Thymus (tissue), 11 donors: Measurements from ENCODE around the gene FAM3D. TPM values are rescaled to one million over a fixed set of nuclear protein-coding genes. Genes with fewer than 3 reads are reported as not detected.
"Not testable (repeated sequence)": the region's sequence is repeated elsewhere in the genome, so short reads cannot be mapped to it uniquely, and the experiment has no call there.

ENCODE experiments used
- DNase-seq, 9 donors: peaks; one replicate each; pipeline ENCODE4 v3.0.0-alpha.2; 2013; ENCODE audit warnings: low spot score in 9 of 9, low read depth in 6 of 9, missing footprints in 1 of 9
- H3K27ac ChIP-seq, 2 donors: one replicate each; pipeline ENCODE4 v1.5.1; 2013; ENCODE audit warnings: control low read depth in 1 of 2, low read depth in 1 of 2, low read length in 1 of 2, mild to moderate bottlenecking in 1 of 2, moderate library complexity in 1 of 2
- H3K27me3 ChIP-seq, 2 donors: one replicate each; pipeline ENCODE4 v1.5.1; 2013; ENCODE audit warnings: low read length in 1 of 2; ENCODE audit not compliant: control insufficient read depth in 2 of 2, insufficient read depth in 1 of 2
- H3K36me3 ChIP-seq, 2 donors: one replicate each; pipeline ENCODE4 v1.5.1; 2013; ENCODE audit warnings: low read length in 1 of 2, mild to moderate bottlenecking in 1 of 2, moderate library complexity in 1 of 2; ENCODE audit not compliant: control insufficient read depth in 2 of 2, insufficient read depth in 2 of 2
- H3K4me1 ChIP-seq, 2 donors: one replicate each; pipeline ENCODE4 v1.5.1; 2013; ENCODE audit warnings: low read length in 2 of 2; ENCODE audit not compliant: control insufficient read depth in 2 of 2, insufficient read depth in 2 of 2
- H3K4me3 ChIP-seq, 2 donors: one replicate each; pipeline ENCODE4 v1.5.1; 2013; ENCODE audit warnings: low read length in 2 of 2, control low read depth in 1 of 2, mild to moderate bottlenecking in 1 of 2
- H3K9me3 ChIP-seq, 2 donors: one replicate each; pipeline ENCODE4 v1.5.1; 2013; ENCODE audit warnings: low read length in 1 of 2, mild to moderate bottlenecking in 1 of 2; ENCODE audit not compliant: control insufficient read depth in 2 of 2, insufficient read depth in 1 of 2
- WGBS: extraction: QIAGEN DNeasy Blood & Tissue Kit; methylation state at CpG from one replicate; pipeline ENCODE4 v1.1.7; 2013; 5-methylcytosine and 5-hydroxymethylcytosine counted together
- polyA plus RNA-seq: library from polyadenylated mRNA; stranded (reverse); fragments of 200-250 nt; gene quantifications from one replicate; pipeline ENCODE4 v1.2.3, GENCODE V29; 2013
- total RNA-seq: library from RNA; stranded (reverse); fragments of 120-200 nt; gene quantifications from one replicate; pipeline ENCODE4 v1.2.4, GENCODE V29; 2013
- donor health status: healthy.

Gene FAM3D
- total and polyA plus RNA-seq, 2 donors = 0.14 to 8.1 TPM

GRCh38 chr3:58679446-58679845, 12.9 kb upstream of the FAM3D start:
- peaks cover 0 to 12% of the 10 kb centered on the region in 2 donors for H3K9me3 ChIP-seq
- H3K27me3 ChIP-seq = no peaks in the 10 kb centered on the region
- H3K36me3 ChIP-seq = no peaks in the 10 kb centered on the region
- no peak overlapping the region for H3K4me3 ChIP-seq
- H3K27ac ChIP-seq = no peak overlapping the region
- H3K4me1 ChIP-seq = no peaks in the 10 kb centered on the region
- 92% methylated on average over 6 of the region's 6 CpGs for WGBS
- DNase-seq = no peak

GRCh38 chr3:58678177-58678970, 11.8 kb upstream of the FAM3D start:
- H3K4me1 ChIP-seq, H3K27ac ChIP-seq, DNase-seq, H3K4me3 ChIP-seq, H3K36me3 ChIP-seq, H3K27me3 ChIP-seq: not testable (repeated sequence)
- WGBS = 62% methylated on average over 13 of the region's 13 CpGs
- H3K9me3 ChIP-seq = peaks cover 0 to 12% of the 10 kb centered on the region in 2 donors

GRCh38 chr3:58672880-58673279, 6.3 kb upstream of the FAM3D start:
- DNase-seq = no peak
- H3K27me3 ChIP-seq = no peaks in the 10 kb centered on the region

GRCh38 chr3:58672451-58672850, 5.9 kb upstream of the FAM3D start:
- Histone ChIP-seq H3K27ac (no peak overlapping the region), H3K4me3 (no peak overlapping the region), H3K9me3 (no peaks in the 10 kb centered on the region), H3K36me3 (no peaks in the 10 kb centered on the region), H3K27me3 (no peaks in the 10 kb centered on the region), H3K4me1 (no peaks in the 10 kb centered on the region)
- no peak for DNase-seq
- 92% methylated on average over 8 of the region's 8 CpGs for WGBS

More at GRCh38 chr3:58672880-58673279, 6.3 kb upstream of the FAM3D start:
- H3K4me1 ChIP-seq = no peaks in the 10 kb centered on the region
- H3K4me3 ChIP-seq = no peak overlapping the region
- H3K9me3 ChIP-seq = peaks cover 0 to 1% of the 10 kb centered on the region in 2 donors
- 95% methylated on average over 3 of the region's 3 CpGs for WGBS
- no peaks in the 10 kb centered on the region for H3K36me3 ChIP-seq
- H3K27ac ChIP-seq = no peak overlapping the region

- H3K9me3 ChIP-seq = no peaks in the 10 kb centered on the region
- H3K27me3 ChIP-seq = no peaks in the 10 kb centered on the region
- 94% methylated on average over 9 of the region's 9 CpGs for WGBS
- no peak for DNase-seq
- no peak overlapping the region for H3K4me3 ChIP-seq
- H3K27ac ChIP-seq = no peak overlapping the region
- no peaks in the 10 kb centered on the region for H3K4me1 ChIP-seq
- H3K36me3 ChIP-seq = no peaks in the 10 kb centered on the region
Observed at GRCh38 chr3:58670506-58671135, 4.0 kb upstream of the FAM3D start.

GRCh38 chr3:58668247-58668646, 1.7 kb upstream of the FAM3D start:
- Histone ChIP-seq H3K4me3 (no peak overlapping the region), H3K4me1 (no peaks in the 10 kb centered on the region), H3K27me3 (no peaks in the 10 kb centered on the region), H3K9me3 (no peaks in the 10 kb centered on the region), H3K36me3 (no peaks in the 10 kb centered on the region), H3K27ac (no peak overlapping the region)
- 94% methylated on average over 8 of the region's 8 CpGs for WGBS
- no peak for DNase-seq

GRCh38 chr3:58667704-58668103, 1.1 kb upstream of the FAM3D start:
- no peak overlapping the region for H3K4me3 ChIP-seq
- H3K36me3 ChIP-seq = no peaks in the 10 kb centered on the region
- no peaks in the 10 kb centered on the region for H3K27me3 ChIP-seq
- H3K9me3 ChIP-seq = no peaks in the 10 kb centered on the region
- WGBS = 88% methylated on average over 6 of the region's 6 CpGs
- no peak overlapping the region for H3K27ac ChIP-seq
- DNase-seq = no peak
- H3K4me1 ChIP-seq = no peaks in the 10 kb centered on the region

GRCh38 chr3:58667229-58667628, 655 bp upstream of the FAM3D start:
- H3K9me3 ChIP-seq = no peaks in the 10 kb centered on the region
- no peaks in the 10 kb centered on the region for H3K27me3 ChIP-seq
- 100% methylated on average over 1 of the region's 1 CpG for WGBS
- no peaks in the 10 kb centered on the region for H3K36me3 ChIP-seq
- no peak overlapping the region for H3K4me3 ChIP-seq
- no peaks in the 10 kb centered on the region for H3K4me1 ChIP-seq
- DNase-seq = no peak
- H3K27ac ChIP-seq = no peak overlapping the region

GRCh38 chr3:58665405-58665804, 1.2 kb downstream of the FAM3D start:
- no peak overlapping the region for H3K27ac ChIP-seq
- H3K9me3 ChIP-seq = no peaks in the 10 kb centered on the region
- H3K4me3 ChIP-seq = no peak overlapping the region
- H3K36me3 ChIP-seq = no peaks in the 10 kb centered on the region
- WGBS = 95% methylated on average over 2 of the region's 2 CpGs
- no peak for DNase-seq
- no peaks in the 10 kb centered on the region for H3K4me1 ChIP-seq
- no peaks in the 10 kb centered on the region for H3K27me3 ChIP-seq
